Stimulated activated naive CD8-positive, alpha-beta T cell treated with anti-CD3 and anti-CD28 coated beads, Interleukin-15, amount 100 ng/mL, for 72 hours (primary cell): ENCODE measurements around the gene IL17RB.

Experiments used
- ATAC-seq: fragments of 150-1000 bp; cut with Tn5 transposase; 2 replicates; pipeline ENCODE4 v1.10.0; 2021; ENCODE audit warnings: mild to moderate bottlenecking, moderate library complexity
- DNase-seq, 2 donors: peaks; one replicate each; pipeline ENCODE4 v3.0.0; 2021 to 2022
- H3K27ac Mint-ChIP-seq, 2 donors: one replicate each; pipeline ENCODE4 v1.8.0; 2022; ENCODE audit warnings: mild to moderate bottlenecking in 2 of 2, mixed read lengths in 2 of 2, moderate library complexity in 2 of 2
- H3K27me3 Mint-ChIP-seq: one replicate; pipeline ENCODE4 v1.8.0; 2022; ENCODE audit warnings: mixed read lengths
- H3K4me1 Mint-ChIP-seq: one replicate; pipeline ENCODE4 v1.8.0; 2022; ENCODE audit warnings: mild to moderate bottlenecking, mixed read lengths
- H3K4me3 Mint-ChIP-seq, 2 donors: one replicate each; pipeline ENCODE4 v1.8.0; 2022; ENCODE audit warnings: mild to moderate bottlenecking in 2 of 2, mixed read lengths in 2 of 2, moderate library complexity in 1 of 2
- H3K9me3 Mint-ChIP-seq, 2 donors: one replicate each; pipeline ENCODE4 v1.8.0; 2022; ENCODE audit warnings: mixed read lengths in 2 of 2

The IL17RB gene

DNA sequence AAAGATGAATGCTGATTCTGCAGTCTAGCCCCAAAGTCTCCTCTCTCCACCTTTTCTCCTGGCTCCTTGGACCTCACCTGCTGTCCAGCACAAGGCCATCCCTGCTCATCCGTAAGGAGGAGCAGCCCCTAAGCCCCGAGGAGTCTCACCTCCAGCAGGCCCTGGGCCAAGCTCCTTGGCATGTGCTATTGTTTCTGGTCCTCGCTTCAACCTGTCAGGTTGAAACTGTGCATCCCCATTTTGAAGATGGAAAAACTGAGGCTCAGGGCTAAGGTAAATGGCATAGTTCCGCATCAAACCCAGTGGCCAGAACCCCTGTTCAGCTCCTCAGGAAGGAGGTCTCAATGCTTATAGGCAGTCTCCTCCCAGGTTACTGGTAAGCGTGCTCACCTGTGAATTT, 26.3 kb upstream of the IL17RB start:
- no peaks in the 10 kb centered on the region for H3K9me3 Mint-ChIP-seq

DNA sequence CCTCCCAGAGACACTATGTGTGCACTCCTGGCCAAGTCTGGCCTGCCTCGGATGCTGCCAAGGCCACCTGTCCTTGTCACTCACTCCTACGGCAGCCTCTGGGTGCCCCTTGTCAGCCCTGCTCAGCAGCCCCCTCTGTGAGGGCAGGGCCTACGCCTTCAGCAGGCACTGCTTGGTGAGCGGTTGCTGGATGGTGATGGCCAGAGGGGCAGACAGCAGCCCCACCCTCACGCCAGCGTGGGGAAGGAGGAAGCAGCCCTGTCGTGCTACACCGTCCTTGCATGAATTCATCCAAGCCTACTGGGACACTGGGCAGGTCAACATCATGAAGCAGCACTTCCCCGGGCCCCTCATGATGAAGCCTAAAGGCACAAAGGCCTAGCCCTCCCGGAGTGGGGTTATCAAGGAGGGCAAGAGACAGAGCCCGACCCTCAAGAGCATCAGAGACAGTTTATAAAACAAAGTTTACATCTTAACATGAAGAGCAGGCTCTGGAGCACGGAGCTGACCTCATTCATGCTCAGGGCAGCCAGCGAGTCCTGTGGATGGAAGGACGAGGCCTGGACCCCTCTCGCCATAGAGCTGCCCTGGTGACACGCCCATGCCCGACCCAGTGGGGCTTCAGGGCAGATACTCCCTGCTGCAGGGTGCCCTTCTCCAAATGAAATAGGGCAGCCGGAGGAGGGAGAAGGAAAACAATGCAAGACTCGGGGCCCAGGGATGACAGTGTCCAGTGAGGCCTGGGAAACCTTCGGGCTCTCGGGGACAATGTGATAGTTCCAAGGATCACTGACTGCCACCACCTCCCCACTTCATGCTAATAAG, 25.4 kb upstream of the IL17RB start:
- DNase-seq (no peak), ATAC-seq (no peak)
- no peaks in the 10 kb centered on the region for H3K9me3 Mint-ChIP-seq
- H3K27me3 Mint-ChIP-seq, result peaks cover 14% of the 10 kb centered on the region
- H3K4me3 Mint-ChIP-seq, result no peak overlapping the region
- no peaks in the 10 kb centered on the region for H3K4me1 Mint-ChIP-seq
- peak overlapping the region in 1 of 2 donors; percentile 85 for H3K27ac Mint-ChIP-seq

More for the DNA sequence above, 26.3 kb upstream of the IL17RB start:
- DNase-seq (no peak), ATAC-seq (no peak)
- Mint-ChIP-seq H3K27me3 (peaks cover 14% of the 10 kb centered on the region), H3K4me3 (no peak overlapping the region), H3K4me1 (no peaks in the 10 kb centered on the region), H3K27ac (no peak overlapping the region)

DNA sequence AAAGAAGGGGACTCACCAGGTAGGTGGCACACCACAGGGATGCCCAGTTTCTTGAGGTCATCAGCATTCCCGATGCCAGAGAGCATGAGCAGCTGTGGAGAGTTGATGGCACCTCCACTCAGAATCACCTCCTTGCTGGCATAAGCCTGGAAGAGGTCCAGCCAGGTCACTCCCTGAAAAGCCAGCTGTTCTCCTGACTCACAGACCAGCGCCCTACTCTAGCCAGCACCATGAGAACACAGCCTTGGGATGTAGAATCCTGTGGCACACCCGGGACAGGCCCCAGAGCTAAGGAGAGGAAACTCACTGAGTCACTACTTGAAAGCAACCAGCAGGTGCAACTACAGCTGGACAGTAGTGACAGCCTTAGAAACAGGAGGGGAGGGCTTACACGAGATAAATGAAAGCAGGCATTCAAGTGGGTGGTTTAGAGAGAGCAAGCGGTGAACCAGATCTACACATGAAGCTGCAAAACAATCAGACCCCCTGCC, 24.7 kb upstream of the IL17RB start:
- no peak overlapping the region for H3K4me3 Mint-ChIP-seq
- H3K27ac Mint-ChIP-seq, result peak overlapping the region in 1 of 2 donors; percentile 63
- no peaks in the 10 kb centered on the region for H3K9me3 Mint-ChIP-seq
- H3K27me3 Mint-ChIP-seq, result peaks cover 14% of the 10 kb centered on the region
- no peaks in the 10 kb centered on the region for H3K4me1 Mint-ChIP-seq
- DNase-seq, result no peak
- no peak for ATAC-seq

DNA sequence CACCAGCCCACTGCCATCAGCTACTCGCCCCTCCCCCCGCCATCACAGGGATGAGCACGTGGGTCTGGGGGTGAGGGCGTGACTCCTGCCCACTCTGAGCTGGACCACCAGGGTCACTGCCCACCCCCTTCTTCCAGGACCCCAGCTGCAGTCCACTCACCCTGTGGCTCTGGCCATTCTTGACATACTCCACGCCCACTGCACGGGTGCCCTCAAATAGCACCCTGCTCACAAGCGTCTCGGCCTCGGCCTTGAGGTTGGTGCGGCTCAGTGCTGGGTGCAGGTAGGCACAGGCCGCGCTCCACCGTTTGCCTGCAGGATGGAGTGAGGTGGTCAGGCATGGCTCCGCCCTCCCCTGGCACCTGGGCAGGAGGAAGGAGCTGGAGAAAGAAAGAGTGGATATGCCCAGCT, 24.0 kb upstream of the IL17RB start:
- DNase-seq, result no peak
- ATAC-seq, result peak; percentile 35
- Mint-ChIP-seq H3K27me3 (peaks cover 9% of the 10 kb centered on the region), H3K4me1 (no peaks in the 10 kb centered on the region), H3K27ac (no peak overlapping the region), H3K9me3 (no peaks in the 10 kb centered on the region), H3K4me3 (no peak overlapping the region)

DNA sequence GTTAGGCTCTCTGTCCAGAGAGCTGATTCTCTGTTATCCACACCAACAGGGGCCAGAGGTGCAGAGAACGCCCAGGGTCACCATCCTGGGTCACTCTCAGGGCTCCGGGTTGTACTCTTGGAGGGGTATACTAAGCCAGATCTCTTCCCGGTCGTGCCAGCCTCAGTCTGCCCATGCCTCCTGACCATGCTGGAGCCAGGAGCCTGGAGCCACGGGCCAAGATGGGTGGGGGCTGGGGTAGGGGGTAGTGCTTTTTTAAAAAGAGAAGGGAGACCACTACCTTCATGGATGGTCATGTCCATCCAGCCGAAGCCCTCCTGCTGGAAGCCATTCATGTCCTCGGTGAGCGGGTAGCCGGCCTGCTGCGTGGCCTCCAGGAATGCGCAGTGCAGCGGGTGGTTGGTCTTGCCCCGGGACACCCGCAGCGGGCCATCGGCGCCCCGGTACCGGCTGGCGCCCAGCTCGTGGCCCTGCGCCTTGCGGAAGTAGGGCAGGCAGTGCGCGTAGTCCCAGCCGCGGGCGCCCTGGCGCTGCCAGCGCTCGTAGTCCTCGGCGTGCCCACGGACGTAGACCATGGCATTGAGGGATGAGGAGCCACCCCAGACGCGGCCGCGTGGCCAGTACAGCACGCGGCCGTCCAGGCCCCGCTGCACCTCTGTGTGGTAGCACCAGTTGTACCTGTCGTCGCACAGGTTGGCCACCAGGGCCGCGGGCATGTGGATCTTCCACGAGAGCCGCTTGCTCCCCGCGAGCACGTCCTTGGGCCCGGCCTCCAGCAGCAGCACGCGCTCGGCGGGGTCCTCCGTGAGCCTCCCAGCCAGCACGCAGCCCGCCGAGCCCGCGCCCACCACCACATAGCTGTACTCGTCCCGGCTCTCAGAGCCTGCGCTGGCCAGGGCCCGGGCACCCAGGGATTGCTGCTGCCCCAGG, 23.1 kb upstream of the IL17RB start:
- DNase-seq (no peak), ATAC-seq (peak; percentile 24)
- Mint-ChIP-seq H3K27ac (no peak overlapping the region), H3K4me1 (no peaks in the 10 kb centered on the region), H3K4me3 (no peak overlapping the region), H3K9me3 (no peaks in the 10 kb centered on the region), H3K27me3 (no peaks in the 10 kb centered on the region)

DNA sequence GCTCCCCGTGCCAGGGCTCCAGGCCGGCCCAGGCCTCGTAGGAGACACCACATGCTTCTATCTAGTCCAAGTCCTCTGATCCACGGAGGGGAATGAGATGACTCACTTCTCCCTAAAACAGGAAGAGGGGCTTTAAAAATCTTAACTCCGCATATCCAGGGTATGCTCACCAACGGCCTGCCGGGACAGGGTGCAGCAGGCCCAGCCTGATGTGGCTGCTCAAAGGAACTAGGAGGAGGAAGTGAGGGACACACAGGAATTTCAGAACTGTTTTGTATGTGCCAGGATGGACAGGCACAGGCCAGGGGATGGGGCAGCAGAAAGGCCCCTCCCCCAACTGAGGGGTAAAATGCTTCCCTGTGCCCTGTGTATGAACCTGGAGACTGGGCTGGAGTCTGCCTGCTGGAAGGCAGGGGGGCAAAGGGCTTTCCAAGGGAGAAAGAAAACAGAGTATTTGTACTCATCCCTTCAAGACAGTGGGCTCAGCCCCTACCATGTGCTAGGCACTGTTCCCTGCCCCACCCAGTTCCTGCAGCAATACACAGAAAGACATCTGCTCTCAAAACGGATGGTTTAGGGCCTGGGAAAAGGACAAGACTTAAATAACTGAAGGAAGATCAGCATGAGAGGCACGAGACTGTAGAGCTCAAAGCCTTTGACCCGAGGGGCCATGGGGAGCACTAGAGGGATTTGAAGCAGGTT, 22.3 kb upstream of the IL17RB start:
- no peaks in the 10 kb centered on the region for H3K27me3 Mint-ChIP-seq
- ATAC-seq (no peak), DNase-seq (no peak)
- H3K9me3 Mint-ChIP-seq, result no peaks in the 10 kb centered on the region
- no peak overlapping the region for H3K4me3 Mint-ChIP-seq
- no peak overlapping the region for H3K27ac Mint-ChIP-seq
- H3K4me1 Mint-ChIP-seq, result no peaks in the 10 kb centered on the region

DNA sequence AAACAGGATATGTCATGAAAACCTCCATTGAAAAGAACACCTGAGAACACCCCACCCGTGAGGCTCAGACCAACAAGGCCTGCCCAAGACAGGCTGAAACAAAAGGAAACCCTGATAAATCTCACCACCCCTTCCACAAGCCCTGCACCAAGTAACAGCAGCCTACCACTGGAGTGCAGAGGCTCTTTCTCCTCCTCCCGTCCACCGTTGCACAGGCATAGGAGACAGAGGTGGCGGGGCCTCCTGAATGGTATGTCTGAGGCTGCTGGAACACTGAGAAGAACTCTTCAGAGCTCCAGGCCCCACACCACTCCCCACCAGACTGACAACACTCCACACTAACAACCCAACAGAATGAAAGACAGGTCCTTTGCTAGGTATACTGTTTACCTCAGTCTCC, 21.6 kb upstream of the IL17RB start:
- Mint-ChIP-seq H3K27ac (no peak overlapping the region), H3K4me3 (no peak overlapping the region), H3K27me3 (no peaks in the 10 kb centered on the region), H3K9me3 (no peaks in the 10 kb centered on the region), H3K4me1 (no peaks in the 10 kb centered on the region)
- ATAC-seq (no peak), DNase-seq (no peak)

DNA sequence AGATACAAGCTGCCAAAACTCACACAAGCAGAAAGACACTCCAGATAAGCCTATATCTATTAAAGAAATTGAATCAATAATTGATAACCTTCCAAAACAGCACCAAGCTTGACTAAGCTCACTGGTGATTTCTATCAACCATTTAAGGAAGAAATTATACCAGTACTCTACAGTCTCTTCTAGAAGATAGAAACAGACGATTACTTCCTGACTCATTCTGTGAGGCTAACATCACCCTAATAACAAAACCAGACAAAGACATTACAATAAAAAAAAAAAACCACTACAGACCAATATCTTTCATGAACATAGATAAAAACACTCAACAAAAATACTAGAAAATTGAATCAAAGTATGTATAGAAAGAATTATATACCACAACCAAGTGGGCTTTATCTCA, 20.3 kb upstream of the IL17RB start:
- H3K9me3 Mint-ChIP-seq, result no peaks in the 10 kb centered on the region
- DNase-seq (no peak), ATAC-seq (no peak)
- H3K27ac Mint-ChIP-seq, result no peak overlapping the region
- no peaks in the 10 kb centered on the region for H3K27me3 Mint-ChIP-seq
- H3K4me1 Mint-ChIP-seq, result no peaks in the 10 kb centered on the region
- no peak overlapping the region for H3K4me3 Mint-ChIP-seq

DNA sequence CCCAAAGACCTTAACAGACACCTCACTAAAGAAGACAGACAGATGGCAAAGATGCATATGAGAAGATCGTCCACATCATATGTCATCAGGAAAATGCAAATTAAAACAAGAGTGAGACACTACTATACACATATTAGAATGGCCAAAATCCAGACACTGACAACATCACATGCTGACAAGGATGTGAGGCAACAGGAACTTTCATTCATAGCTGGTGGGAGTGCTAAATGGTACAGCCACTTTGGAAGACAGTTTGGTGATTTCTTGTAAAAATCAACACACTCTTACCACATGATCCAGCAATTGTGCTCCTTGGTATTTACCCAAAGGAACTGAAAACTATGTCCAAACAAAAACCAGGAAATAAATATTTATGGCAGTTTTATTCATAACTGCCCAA, 17.8 kb upstream of the IL17RB start:
- no peaks in the 10 kb centered on the region for H3K27me3 Mint-ChIP-seq
- no peak overlapping the region for H3K4me3 Mint-ChIP-seq
- no peak overlapping the region for H3K27ac Mint-ChIP-seq
- H3K4me1 Mint-ChIP-seq, result no peaks in the 10 kb centered on the region
- no peak for DNase-seq
- H3K9me3 Mint-ChIP-seq, result no peaks in the 10 kb centered on the region
- ATAC-seq, result no peak

DNA sequence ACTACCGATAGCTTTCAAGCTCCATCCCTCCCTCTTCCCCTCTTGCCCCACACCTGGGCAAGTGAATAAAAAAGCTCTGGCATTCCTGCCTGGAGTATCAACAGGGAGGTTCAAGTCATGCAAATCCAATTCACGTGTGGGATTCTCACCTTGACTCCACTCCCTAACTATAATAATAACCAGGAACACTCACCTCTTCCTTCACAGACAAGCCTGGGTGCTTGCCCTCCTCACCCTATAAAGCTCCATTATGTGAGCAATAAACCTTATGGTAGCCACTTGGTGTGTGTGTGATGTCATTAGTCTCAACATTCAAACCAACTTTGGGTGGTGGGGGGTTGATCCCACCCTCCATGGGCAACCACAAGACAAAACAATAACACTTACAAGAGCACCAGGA, 16.8 kb upstream of the IL17RB start:
- no peaks in the 10 kb centered on the region for H3K9me3 Mint-ChIP-seq
- DNase-seq (no peak), ATAC-seq (no peak)
- H3K4me3 Mint-ChIP-seq, result no peak overlapping the region
- no peaks in the 10 kb centered on the region for H3K27me3 Mint-ChIP-seq
- H3K27ac Mint-ChIP-seq, result no peak overlapping the region
- H3K4me1 Mint-ChIP-seq, result no peaks in the 10 kb centered on the region

DNA sequence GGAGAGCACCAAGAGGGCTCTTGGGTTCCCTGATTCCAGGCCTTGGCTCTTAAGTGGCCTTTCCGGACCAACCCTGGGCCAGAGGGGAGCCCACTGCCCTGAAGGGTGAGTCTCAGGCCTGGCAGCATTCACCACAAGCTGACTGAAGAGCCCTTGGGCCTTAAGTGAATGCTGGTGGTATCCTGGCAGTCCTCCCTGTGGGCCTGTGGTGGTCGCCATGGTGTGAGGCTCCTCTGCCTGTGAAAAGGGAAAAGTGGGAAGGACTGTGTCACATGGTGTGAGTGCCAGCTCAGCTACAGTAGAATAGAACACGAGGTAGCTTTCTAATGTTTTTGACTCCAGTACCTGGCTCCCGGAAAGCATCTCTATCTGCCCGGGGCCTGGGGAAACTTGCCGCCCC, 15.4 kb upstream of the IL17RB start:
- ATAC-seq, result no peak
- no peak overlapping the region for H3K27ac Mint-ChIP-seq

DNA sequence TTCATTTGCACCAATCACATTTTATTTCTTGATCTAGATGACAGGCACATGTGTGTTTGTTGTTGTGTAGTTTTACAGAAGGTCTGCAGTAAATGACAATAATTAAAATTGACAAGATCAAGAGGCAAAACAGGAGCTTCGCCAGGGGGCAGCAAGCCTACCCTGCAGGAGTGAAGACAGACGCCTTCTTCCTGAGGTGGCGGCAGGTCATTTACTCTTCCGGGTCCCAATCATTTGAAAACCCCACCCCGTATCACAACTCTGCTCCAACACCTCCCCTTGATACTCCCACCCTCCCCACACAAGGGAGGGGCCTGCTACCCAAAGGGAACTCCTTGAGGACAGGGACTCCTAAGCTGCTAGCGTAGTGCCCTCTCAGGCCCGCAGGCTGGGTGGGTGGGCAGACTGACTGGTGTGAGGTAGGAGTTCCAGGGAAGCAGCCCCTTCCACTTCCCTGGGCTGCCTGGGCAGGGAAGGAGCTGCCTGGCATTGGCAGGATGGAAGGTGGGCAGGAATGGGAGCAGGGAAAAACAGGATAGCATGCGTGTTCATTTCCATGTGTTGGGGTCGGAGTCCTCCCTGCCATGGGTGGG, 13.2 kb upstream of the IL17RB start:
- DNase-seq (no peak), ATAC-seq (no peak)
- Mint-ChIP-seq H3K27ac (no peak overlapping the region), H3K4me3 (no peak overlapping the region), H3K27me3 (peaks cover 2% of the 10 kb centered on the region), H3K9me3 (no peaks in the 10 kb centered on the region), H3K4me1 (no peaks in the 10 kb centered on the region)

More for the DNA sequence above, 15.4 kb upstream of the IL17RB start:
- Mint-ChIP-seq H3K9me3 (no peaks in the 10 kb centered on the region), H3K4me1 (no peaks in the 10 kb centered on the region), H3K4me3 (no peak overlapping the region), H3K27me3 (no peaks in the 10 kb centered on the region)
- DNase-seq, result no peak

DNA sequence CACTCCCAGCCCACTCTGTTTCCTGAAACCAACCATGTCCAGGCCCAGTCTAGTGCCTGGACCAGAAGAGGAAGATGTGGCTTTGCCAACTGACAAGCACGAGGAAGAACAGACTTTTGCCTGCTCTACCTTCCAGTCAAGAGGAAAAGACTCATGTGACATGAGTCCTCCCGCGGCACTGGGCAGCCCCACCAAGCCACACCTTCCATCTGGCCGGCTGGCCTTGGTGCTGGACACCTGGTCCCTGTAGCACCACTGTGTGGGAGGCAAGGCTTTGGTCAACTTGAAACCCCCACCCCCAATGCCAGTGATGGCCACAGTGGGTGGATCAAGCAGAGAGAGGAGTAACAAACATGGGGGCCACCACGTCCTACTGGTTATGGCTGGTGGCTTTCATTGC, 12.7 kb upstream of the IL17RB start:
- no peak for DNase-seq
- ATAC-seq, result no peak
- Mint-ChIP-seq H3K4me3 (no peak overlapping the region), H3K27ac (no peak overlapping the region), H3K9me3 (no peaks in the 10 kb centered on the region), H3K27me3 (peaks cover 5% of the 10 kb centered on the region), H3K4me1 (no peaks in the 10 kb centered on the region)

DNA sequence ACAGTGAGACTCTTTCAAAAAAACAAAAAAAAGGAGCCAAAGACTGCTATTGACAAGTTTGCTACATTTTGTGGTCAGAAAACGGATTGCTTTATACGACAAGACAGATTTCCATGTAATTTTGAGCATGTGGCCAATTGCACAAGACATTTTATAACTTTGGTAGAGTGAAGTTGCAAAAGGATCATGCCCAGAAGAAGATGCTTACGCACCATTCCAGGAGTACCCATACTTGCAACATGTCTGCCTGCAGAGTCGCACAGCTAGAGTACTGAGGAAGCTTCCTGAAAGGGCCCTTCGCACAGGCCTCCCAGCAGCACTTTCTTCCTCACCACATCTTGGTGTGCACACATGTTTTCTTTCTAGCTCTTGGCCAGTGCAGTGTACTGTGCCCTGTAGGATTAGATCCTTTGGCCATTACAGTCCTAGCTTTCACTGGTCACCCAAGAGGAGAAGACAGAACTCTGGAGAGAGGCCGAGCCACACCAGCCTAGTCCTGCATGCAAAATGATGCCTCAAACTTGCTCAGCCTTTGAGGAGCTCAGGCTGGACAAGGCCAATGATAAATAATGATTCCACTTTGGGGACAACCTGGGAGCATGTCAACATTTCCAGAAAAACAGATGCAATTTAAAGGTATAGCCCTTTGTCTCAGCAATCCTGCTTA, 11.8 kb upstream of the IL17RB start:
- H3K4me3 Mint-ChIP-seq, result no peak overlapping the region
- no peaks in the 10 kb centered on the region for H3K4me1 Mint-ChIP-seq
- DNase-seq, result no peak
- H3K27ac Mint-ChIP-seq, result no peak overlapping the region
- H3K27me3 Mint-ChIP-seq, result peaks cover 5% of the 10 kb centered on the region
- ATAC-seq, result no peak
- no peaks in the 10 kb centered on the region for H3K9me3 Mint-ChIP-seq

DNA sequence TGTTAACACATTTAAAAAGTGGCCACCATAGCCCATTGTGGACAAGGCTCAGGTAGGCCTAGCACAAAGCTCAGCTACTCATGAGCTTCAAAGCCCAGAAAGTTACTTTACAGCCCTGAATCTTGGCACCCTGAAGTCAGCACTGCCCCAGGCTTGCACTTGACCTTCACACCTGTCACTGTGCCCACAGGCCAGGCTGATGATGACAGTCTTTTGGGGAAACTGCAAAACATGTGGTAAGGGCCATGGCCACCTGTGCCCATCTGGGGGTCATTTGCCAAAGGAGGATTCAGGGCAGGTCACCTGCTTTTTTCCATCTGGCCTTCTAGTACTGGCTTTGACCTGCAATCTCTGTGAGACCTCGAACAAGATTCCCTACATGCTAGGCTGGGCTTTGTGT, 11.1 kb upstream of the IL17RB start:
- Mint-ChIP-seq H3K27ac (no peak overlapping the region), H3K4me3 (no peak overlapping the region), H3K9me3 (no peaks in the 10 kb centered on the region), H3K4me1 (no peaks in the 10 kb centered on the region), H3K27me3 (peaks cover 5% of the 10 kb centered on the region)
- ATAC-seq, result no peak
- DNase-seq, result no peak
